ENCODE measurements around the gene ADAMTS9. TPM values are rescaled to one million over a fixed set of nuclear protein-coding genes. Genes with fewer than 3 reads are reported as not detected.

Gene ADAMTS9
- total and polyA plus RNA-seq, 10 of the 15 experiments (the other 5 are each of a cell fraction or from before 2014, with no cell fraction given), result 0.08 TPM; not detected in 9

DNA sequence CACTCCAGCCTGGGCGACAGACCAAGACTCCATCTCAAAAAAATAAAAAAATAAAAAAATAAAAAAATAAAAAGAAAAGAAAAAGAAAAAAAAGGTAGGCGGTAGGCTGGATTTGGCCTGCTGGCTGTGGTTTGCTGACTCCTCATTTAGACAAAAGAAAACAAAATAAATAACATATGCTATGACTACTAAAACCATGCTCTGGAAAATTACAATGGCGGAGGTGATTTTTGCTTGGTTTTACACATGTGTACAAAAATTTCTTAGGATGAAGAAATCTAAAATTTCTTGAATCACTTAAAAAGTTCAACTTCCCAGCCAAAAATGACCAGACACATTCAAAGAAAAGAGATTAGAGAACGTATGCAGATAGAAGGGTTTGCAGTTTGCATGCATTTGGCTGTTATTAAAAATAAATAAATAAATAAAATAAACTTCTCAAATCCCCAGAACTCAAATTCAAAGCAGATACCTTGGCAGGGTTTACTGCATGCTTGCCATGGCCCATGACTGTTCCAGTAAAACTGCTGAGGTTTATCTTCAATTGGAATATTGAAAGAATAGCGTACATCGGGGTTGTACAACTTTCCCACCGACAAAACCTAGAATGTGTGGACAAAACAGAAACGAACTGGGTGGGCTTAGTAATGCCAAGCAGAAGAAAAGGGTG lies 65.9 kb downstream of the ADAMTS9 start:
- Histone ChIP-seq H3K4me1 (ENCODE audit: control insufficient read depth, insufficient read depth, low read length) (no peaks in the 10 kb centered on the region), H3K4me2 (ENCODE audit: control insufficient read depth, insufficient read depth) (no peak overlapping the region), H3K27me3 (replicated peaks in 1 of 2; ENCODE audit: control insufficient read depth in 2 of 2, insufficient read depth in 2 of 2, low read length in 1 of 2) (no peaks in the 10 kb centered on the region), H3K27ac (ENCODE audit: control insufficient read depth, insufficient read depth) (no peak overlapping the region), H4K20me1 (ENCODE audit: control insufficient read depth, insufficient read depth) (no peaks in the 10 kb centered on the region; the same call in 1 of the 2 replicates), H2AFZ (ENCODE audit: control insufficient read depth, low read depth, low read length) (no peak overlapping the region), H3K36me3 (ENCODE audit: control insufficient read depth in 2 of 2, insufficient read depth in 2 of 2, low read length in 1 of 2) (no peaks in the 10 kb centered on the region), H3K79me2 (ENCODE audit: control insufficient read depth, insufficient read depth, low read length) (no peaks in the 10 kb centered on the region), H3K9me3 (replicated peaks; ENCODE audit: control insufficient read depth, insufficient read depth, low read length) (no peaks in the 10 kb centered on the region), H3K4me3 (no peak overlapping the region), H3K9ac (ENCODE audit: control insufficient read depth, insufficient read depth, low read length) (no peak overlapping the region)
- BruUV-seq (replicated peaks), result no TSS peak
- ATAC-seq (no peak), DNase-seq (ENCODE audit: low read depth, low spot score) (no peak), FAIRE-seq (no peak)
- in situ Hi-C loops (cut with MboI), result no loop called here
- ChIA-PET RAD21 (ENCODE audit: unreplicated experiment) (no interaction called here), POLR2A (no interaction called here), SMC1A (ENCODE audit: uncharacterized antibody, unreplicated experiment) (no interaction called here), CTCF (no interaction called here)
- WGBS (ENCODE audit: insufficient coverage, insufficient replicate concordance, low lambda C conversion rate, missing lambda C conversion rate), result 52% methylated on average over 7 of the region's 8 CpGs
- intact Hi-C loops (cut with micrococcal nuclease; ENCODE audit: unreplicated experiment), result no loop called here
- no peak for TF ChIP-seq STAT1 (conservative IDR thresholded peaks at IDR 0.05)
- no peak for TF ChIP-seq ATF3 (IDR thresholded peaks at IDR 0.05; ENCODE audit: borderline replicate concordance, extremely low read depth, low read depth, low read length)
- TF ChIP-seq PML (IDR thresholded peaks at IDR 0.05; ENCODE audit: low read length), result no peak
- TF ChIP-seq CHD2 (IDR thresholded peaks at IDR 0.05; ENCODE audit: borderline replicate concordance, low read depth, low read length), result no peak
- TF ChIP-seq ATF2 (IDR thresholded peaks at IDR 0.05; ENCODE audit: low read length), result no peak
- TF ChIP-seq ETV6 (conservative IDR thresholded peaks at IDR 0.05 in 1 of 2, IDR thresholded peaks at IDR 0.05 in 1 of 2; ENCODE audit: borderline replicate concordance in 1 of 2, low read depth in 1 of 2), result no peak
